ENCODE data around the gene LRP6. TPM values are rescaled to one million over a fixed set of nuclear protein-coding genes. Genes with fewer than 3 reads are reported as not detected.

Gene LRP6
- total RNA-seq, 1 donor from 2014 or later: 55.8 TPM

- H3K4me1 ChIP-seq: no peaks in the 10 kb centered on the region
- no peak for TF ChIP-seq CTCF (IDR thresholded peaks at IDR 0.05)
- DNase-seq: no peak
- H3K9me3 ChIP-seq: no peaks in the 10 kb centered on the region
- no peak overlapping the region for H3K4me3 ChIP-seq
- no peaks in the 10 kb centered on the region for H3K27me3 ChIP-seq
- no peak for ATAC-seq
- intact Hi-C loops (cut with DNase I): no loop called here
- H3K36me3 ChIP-seq: peaks cover 5% of the 10 kb centered on the region
- no peak overlapping the region for H3K27ac ChIP-seq
These were observed 128.4 kb downstream of the LRP6 start for GRCh38 chr12:12138203-12139154.

- intact Hi-C loops (cut with DNase I): no loop called here
- no peak overlapping the region for H3K27ac ChIP-seq
- no peaks in the 10 kb centered on the region for H3K27me3 ChIP-seq
- DNase-seq (no peak), ATAC-seq (no peak)
- no peaks in the 10 kb centered on the region for H3K9me3 ChIP-seq
- TF ChIP-seq CTCF (IDR thresholded peaks at IDR 0.05): no peak
- H3K4me3 ChIP-seq: no peak overlapping the region
- H3K4me1 ChIP-seq: no peaks in the 10 kb centered on the region
- H3K36me3 ChIP-seq: peaks cover 32% of the 10 kb centered on the region
These were observed 133.1 kb downstream of the LRP6 start for GRCh38 chr12:12133785-12134184.

- Histone ChIP-seq H3K4me1 (no peaks in the 10 kb centered on the region), H3K27ac (no peak overlapping the region), H3K36me3 (peaks cover 32% of the 10 kb centered on the region), H3K4me3 (no peak overlapping the region), H3K27me3 (no peaks in the 10 kb centered on the region), H3K9me3 (no peaks in the 10 kb centered on the region)
- intact Hi-C loops (cut with DNase I): no loop called here
- DNase-seq: no peak
- ATAC-seq: peak; percentile 23
- TF ChIP-seq CTCF (IDR thresholded peaks at IDR 0.05): no peak
These were observed 133.6 kb downstream of the LRP6 start for GRCh38 chr12:12133259-12133658.

- Histone ChIP-seq H3K36me3 (peaks cover 63% of the 10 kb centered on the region), H3K27me3 (no peaks in the 10 kb centered on the region), H3K9me3 (no peaks in the 10 kb centered on the region), H3K4me3 (no peak overlapping the region), H3K27ac (no peak overlapping the region), H3K4me1 (no peaks in the 10 kb centered on the region)
- ATAC-seq: no peak
- intact Hi-C loops (cut with DNase I): no loop called here
- no peak for TF ChIP-seq CTCF (IDR thresholded peaks at IDR 0.05)
- no peak for DNase-seq
These were observed 138.2 kb downstream of the LRP6 start for GRCh38 chr12:12128670-12129069.

- TF ChIP-seq CTCF (IDR thresholded peaks at IDR 0.05): no peak
- DNase-seq: no peak
- Histone ChIP-seq H3K27me3 (no peaks in the 10 kb centered on the region), H3K4me3 (no peak overlapping the region), H3K4me1 (no peaks in the 10 kb centered on the region), H3K9me3 (no peaks in the 10 kb centered on the region), H3K36me3 (peaks cover 64% of the 10 kb centered on the region), H3K27ac (no peak overlapping the region)
- intact Hi-C loops (cut with DNase I): no loop called here
- no peak for ATAC-seq
These were observed 139.5 kb downstream of the LRP6 start for GRCh38 chr12:12127304-12127703.
